AG10803 (cell line): Measurements from ENCODE around the gene CUBN.

Source experiments
- DNase-seq: peaks from one replicate; pipeline ENCODE4 v3.0.0; 2010; ENCODE audit warnings: low read depth
- H3K4me3 ChIP-seq: 2 replicates; pipeline ENCODE4 v1.5.1; 2011; ENCODE audit warnings: mild to moderate bottlenecking, low read length, control low read depth
- TF ChIP-seq, protein P1 (sequence below): conservative IDR thresholded peaks from 2 replicates; pipeline ENCODE4 v1.5.1; 2011; ENCODE audit warnings: mild to moderate bottlenecking, low read length, control low read depth, inconsistent platforms

The CUBN gene

DNA sequence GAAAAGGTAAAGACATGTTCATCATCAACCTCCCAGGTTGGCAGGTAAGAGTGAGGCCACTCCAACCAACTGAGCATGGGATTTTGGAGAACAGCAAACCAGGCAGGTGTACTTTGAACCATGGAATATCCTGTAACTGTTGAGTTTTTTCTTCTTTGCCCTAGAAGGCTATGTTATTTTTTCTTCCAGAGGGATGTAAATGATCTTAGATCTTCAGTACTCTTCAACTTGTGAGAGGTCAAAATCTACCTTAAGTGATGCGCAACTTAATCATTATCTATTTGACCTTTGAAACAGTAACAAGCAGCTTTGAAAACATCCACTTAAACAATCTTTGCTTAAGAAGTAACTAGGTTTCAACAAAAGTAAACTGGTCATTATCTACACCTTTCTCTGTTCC, at the start of gene CUBN:
Gene CUBN (minus strand): TSS at position 71 of the 400 bp plus-strand sequence. CDS start 46 bp downstream, at position 25.
- no peak for DNase-seq
- TF ChIP-seq, protein P1, sequence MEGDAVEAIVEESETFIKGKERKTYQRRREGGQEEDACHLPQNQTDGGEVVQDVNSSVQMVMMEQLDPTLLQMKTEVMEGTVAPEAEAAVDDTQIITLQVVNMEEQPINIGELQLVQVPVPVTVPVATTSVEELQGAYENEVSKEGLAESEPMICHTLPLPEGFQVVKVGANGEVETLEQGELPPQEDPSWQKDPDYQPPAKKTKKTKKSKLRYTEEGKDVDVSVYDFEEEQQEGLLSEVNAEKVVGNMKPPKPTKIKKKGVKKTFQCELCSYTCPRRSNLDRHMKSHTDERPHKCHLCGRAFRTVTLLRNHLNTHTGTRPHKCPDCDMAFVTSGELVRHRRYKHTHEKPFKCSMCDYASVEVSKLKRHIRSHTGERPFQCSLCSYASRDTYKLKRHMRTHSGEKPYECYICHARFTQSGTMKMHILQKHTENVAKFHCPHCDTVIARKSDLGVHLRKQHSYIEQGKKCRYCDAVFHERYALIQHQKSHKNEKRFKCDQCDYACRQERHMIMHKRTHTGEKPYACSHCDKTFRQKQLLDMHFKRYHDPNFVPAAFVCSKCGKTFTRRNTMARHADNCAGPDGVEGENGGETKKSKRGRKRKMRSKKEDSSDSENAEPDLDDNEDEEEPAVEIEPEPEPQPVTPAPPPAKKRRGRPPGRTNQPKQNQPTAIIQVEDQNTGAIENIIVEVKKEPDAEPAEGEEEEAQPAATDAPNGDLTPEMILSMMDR: no peak
- no peak within 1 kb of the TSS for H3K4me3 ChIP-seq

DNA sequence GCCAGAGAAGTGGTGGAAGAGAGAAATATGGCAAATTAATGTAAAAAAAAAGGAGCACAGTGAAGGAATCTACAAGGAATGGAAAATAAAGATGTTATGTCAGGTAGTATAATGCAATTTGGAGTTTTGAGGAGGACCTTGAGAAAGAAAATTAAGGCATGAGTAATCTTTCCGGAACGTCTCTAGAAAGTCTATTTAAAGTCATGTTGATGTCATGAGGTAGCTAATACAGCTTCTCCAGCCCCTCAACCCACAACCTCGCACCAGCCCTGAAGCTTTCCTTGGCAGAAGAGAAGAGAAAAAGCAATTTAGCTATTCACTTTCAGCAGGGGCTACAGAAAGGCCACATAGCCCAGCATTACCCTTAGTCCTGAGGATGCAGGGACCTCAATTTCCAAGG, 49.4 kb upstream of the CUBN start:
- H3K4me3 ChIP-seq: no peak overlapping the region
- peak; percentile 45 for DNase-seq
- TF ChIP-seq, protein P1: no peak

DNA sequence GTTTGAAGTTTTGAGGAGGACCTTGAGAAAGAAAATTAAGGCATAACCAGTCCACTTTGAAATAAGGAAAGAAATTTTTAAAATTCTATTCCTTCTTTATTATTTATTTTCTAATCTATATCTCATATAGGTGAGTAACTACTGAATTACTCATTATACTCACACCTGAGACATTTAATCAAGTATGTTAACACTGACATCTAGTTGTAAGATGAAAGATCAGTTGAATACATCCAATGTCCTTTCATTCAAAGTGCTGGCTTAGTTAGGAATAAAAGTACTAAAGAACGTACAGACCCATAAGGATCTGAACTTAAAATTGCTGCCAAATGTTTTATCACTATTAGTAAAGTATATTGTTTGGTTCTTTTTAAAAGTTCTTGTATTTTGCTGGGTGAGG, 48.4 kb upstream of the CUBN start:
- no peak overlapping the region for H3K4me3 ChIP-seq
- TF ChIP-seq, protein P1: no peak
- DNase-seq: no peak

DNA sequence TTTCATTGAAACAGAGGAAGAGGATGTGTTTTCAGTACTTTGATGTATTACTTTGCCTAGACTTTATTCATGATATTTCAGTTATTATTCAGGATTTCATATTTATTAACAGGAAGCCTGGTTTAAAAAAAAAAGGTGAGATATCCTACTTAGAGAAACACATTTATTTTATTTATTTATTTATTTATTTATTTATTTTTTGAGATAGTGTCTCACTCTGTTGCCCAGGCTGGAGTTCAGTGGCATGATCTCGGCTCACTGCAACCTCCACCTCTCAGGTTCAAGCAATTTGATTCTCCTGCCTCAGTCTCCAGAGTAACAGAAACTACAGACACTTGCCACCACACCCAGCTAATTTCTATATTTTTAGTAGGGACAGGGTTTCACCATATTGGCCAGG, 47.4 kb upstream of the CUBN start:
- no peak for DNase-seq
- no peak overlapping the region for H3K4me3 ChIP-seq
- TF ChIP-seq, protein P1: no peak

DNA sequence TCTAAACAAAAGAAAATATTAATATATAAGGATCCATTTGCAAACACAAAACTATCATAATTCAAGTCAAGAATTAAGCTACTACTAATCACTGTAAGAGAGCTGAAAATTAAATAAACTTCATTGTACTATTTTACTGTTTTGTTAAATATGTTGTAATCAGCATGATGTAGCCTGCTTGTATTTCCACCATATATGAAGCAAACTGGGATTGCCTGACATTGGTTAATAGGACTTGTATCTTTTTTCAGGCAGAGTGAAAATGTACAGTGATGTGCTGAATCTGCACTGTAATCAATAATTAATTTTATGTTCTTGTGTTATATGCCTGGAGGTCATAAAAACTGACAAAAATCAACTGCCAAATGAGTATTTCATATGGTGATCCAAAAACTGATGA, 46.5 kb upstream of the CUBN start:
- TF ChIP-seq, protein P1: no peak
- no peak for DNase-seq

DNA sequence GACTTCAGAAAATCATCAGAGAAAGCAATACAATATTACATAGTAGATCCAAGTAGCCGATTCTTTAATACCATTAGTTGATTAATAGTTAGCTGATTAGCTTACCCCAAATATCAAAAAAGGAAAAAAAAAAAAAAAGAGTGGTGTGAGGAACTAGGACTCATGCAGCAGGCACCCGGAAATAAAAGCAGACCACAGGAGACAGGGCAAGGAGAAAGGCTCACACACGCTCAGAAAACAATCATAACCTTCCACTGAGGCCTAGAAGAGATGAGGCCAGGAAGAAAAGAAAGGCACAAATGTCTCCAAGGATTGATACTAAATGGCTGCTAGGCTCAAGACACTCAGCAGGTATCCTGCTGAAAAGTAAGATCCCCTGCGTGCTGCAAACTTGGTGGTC, 45.9 kb upstream of the CUBN start:
- DNase-seq: peak; percentile 65
- peak overlapping the region; percentile 28; the same call in 1 of the 2 replicates for H3K4me3 ChIP-seq
- TF ChIP-seq, protein P1: no peak

More for the DNA sequence above, 46.5 kb upstream of the CUBN start:
- no peak overlapping the region for H3K4me3 ChIP-seq

DNA sequence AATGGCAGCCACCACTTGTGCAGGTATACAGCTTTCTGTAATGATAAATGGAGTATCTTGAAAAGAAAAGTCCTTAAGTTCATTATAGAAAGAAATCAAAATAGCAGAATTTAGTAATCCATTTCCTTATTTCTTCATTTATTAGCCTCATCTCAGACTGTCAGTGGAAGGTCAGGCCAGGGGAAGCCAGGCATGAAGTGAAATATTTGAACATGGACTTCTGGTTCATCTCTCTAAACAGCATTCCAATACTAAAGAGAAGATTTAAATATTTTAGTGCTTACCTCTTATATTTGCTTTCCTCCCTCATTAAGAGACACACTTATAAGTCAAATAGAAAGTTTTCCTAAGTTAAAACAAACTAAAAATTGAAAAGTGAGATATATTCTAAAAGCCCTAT, 45.0 kb upstream of the CUBN start:
- peak; percentile 28 for DNase-seq
- H3K4me3 ChIP-seq: no peak overlapping the region
- TF ChIP-seq, protein P1: no peak
